Endothelial cell of umbilical vein (primary cell): Measurements from ENCODE around the gene POLR1B. TPM values are rescaled to one million over a fixed set of nuclear protein-coding genes. Genes with fewer than 3 reads are reported as not detected.

Experiments
- BruUV-seq: library from RNA; stranded (reverse); fragments of 400-500 nt; replicated peaks from 2 replicates; lab custom pipeline; 2021; lab: Mats Ljungman, UMichigan
- CTCF ChIA-PET: fragments of 300-600, 350-600 bp; sonication (Branson Sonifier 250); formaldehyde crosslinking; loops from one replicate; lab custom pipeline; 2021; ENCODE audit warnings: antibody characterized with exemption, inconsistent platforms; lab: Charles Lee
- POLR2A ChIA-PET: fragments of 300-600, 350-600 bp; sonication (Branson Sonifier 250); formaldehyde crosslinking; loops from one replicate; lab custom pipeline; 2021; ENCODE audit warnings: antibody characterized with exemption, inconsistent platforms; lab: Charles Lee
- DNase-seq: peaks from one replicate; pipeline ENCODE4 v3.0.0-alpha.2; 2011; ENCODE audit warnings: low read depth, low spot score
- FAIRE-seq: peaks from 2 replicates; lab custom pipeline; 2011; peaks lifted over from hg19 to GRCh38; lab: Jason Lieb, UNC
- H2AFZ ChIP-seq: 2 replicates; pipeline ENCODE4 v1.6.0; 2012; ENCODE audit warnings: low read depth, low read length, control low read depth, inconsistent platforms
- H3K27ac ChIP-seq: 2 replicates; pipeline ENCODE4 v1.5.1; 2011; ENCODE audit warnings: low read depth, mild to moderate bottlenecking, control low read depth, low read length, moderate library complexity; ENCODE audit not compliant: insufficient read depth
- H3K27me3 ChIP-seq, 2 experiments: 2 replicates each; pipeline versions ENCODE4 v1.6.0 to v1.6.1; 2011; ENCODE audit warnings: low read length in 2 of 2, mixed read lengths in 1 of 2; ENCODE audit not compliant: control insufficient read depth in 2 of 2, insufficient read depth in 2 of 2
- H3K36me3 ChIP-seq, 2 experiments: 2 replicates in 1 of 2; 3 replicates in 1 of 2; pipeline ENCODE4 v1.5.1; 2011; ENCODE audit warnings: low read length in 2 of 2, mild to moderate bottlenecking in 1 of 2, moderate library complexity in 1 of 2; ENCODE audit not compliant: control insufficient read depth in 2 of 2, insufficient read depth in 2 of 2; ENCODE audit errors: extremely low read depth in 1 of 2
- H3K4me1 ChIP-seq: 3 replicates; pipeline ENCODE4 v1.5.1; 2011; ENCODE audit warnings: mild to moderate bottlenecking, low read length; ENCODE audit not compliant: control insufficient read depth, insufficient read depth; ENCODE audit errors: extremely low read depth
- H3K4me2 ChIP-seq: 2 replicates; pipeline ENCODE4 v1.6.1; 2011; ENCODE audit warnings: low read length, control low read depth, mixed read lengths; ENCODE audit not compliant: insufficient read depth
- H3K4me3 ChIP-seq, 3 experiments: fragments of 200-600 bp in 1 of 3; sonication (generic), shearing (Covaris generic) in 1 of 3; replicated peaks in 1 of 3; 2 replicates each; pipeline ENCODE4 v1.5.1; 2011 to 2016; ENCODE audit warnings: control low read depth in 3 of 3, low read length in 3 of 3, mild to moderate bottlenecking in 2 of 3, inconsistent platforms in 1 of 3, low read depth in 1 of 3, moderate library complexity in 1 of 3; ENCODE audit not compliant: insufficient read depth in 1 of 3
- H3K79me2 ChIP-seq: 2 replicates; pipeline ENCODE4 v1.6.0; 2012; ENCODE audit warnings: low read length, inconsistent platforms; ENCODE audit not compliant: control insufficient read depth, insufficient read depth
- H3K9ac ChIP-seq: replicated peaks from 2 replicates; pipeline ENCODE3; 2011; ENCODE audit warnings: low read length, control low read depth; ENCODE audit not compliant: insufficient read depth; ENCODE audit errors: extremely low read depth
- H3K9me1 ChIP-seq: replicated peaks from 3 replicates; pipeline ENCODE4 v1.6.0; 2011; ENCODE audit warnings: mild to moderate bottlenecking, low read length; ENCODE audit not compliant: control insufficient read depth, insufficient read depth; ENCODE audit errors: extremely low read depth
- H3K9me3 ChIP-seq: replicated peaks from 2 replicates; pipeline ENCODE4 v1.5.1; 2012; ENCODE audit warnings: low read length, inconsistent platforms; ENCODE audit not compliant: control insufficient read depth, insufficient read depth
- H4K20me1 ChIP-seq: replicated peaks from 2 replicates; pipeline ENCODE3; 2011; ENCODE audit warnings: mild to moderate bottlenecking, low read length; ENCODE audit not compliant: control insufficient read depth, insufficient read depth; ENCODE audit errors: extremely low read depth
- EZH2 ChIP-seq: IDR thresholded peaks from 2 replicates; pipeline ENCODE4 v1.6.1; 2012; ENCODE audit warnings: borderline replicate concordance, low read depth, mild to moderate bottlenecking, moderate library complexity, low read length, inconsistent platforms; ENCODE audit not compliant: severe bottlenecking
- FOS ChIP-seq: IDR thresholded peaks from 2 replicates; pipeline ENCODE4 v1.6.1; 2011; ENCODE audit warnings: mild to moderate bottlenecking, low read length, moderate library complexity, borderline replicate concordance; ENCODE audit not compliant: insufficient read depth
- GATA2 ChIP-seq: IDR thresholded peaks from 2 replicates; pipeline ENCODE4 v1.7.0; 2011; ENCODE audit warnings: low read depth, mild to moderate bottlenecking, moderate library complexity, mixed read lengths, low read length; ENCODE audit not compliant: insufficient read length, insufficient read depth
- JUN ChIP-seq: IDR thresholded peaks from 2 replicates; pipeline ENCODE4 v1.6.1; 2011; ENCODE audit warnings: borderline replicate concordance, low read depth; ENCODE audit not compliant: insufficient read length, insufficient read depth
- MYC ChIP-seq: IDR thresholded peaks from one replicate; pipeline ENCODE4 v1.6.1; 2011; ENCODE audit warnings: mild to moderate bottlenecking, low read depth, low read length
- POLR2A ChIP-seq: IDR thresholded peaks from 2 replicates; pipeline ENCODE4 v1.6.1; 2012; ENCODE audit warnings: low read depth, mild to moderate bottlenecking, control low read depth, low read length
- POLR2AphosphoS5 ChIP-seq: IDR thresholded peaks from 2 replicates; pipeline ENCODE4 v1.6.1; 2012; ENCODE audit warnings: low read depth, mild to moderate bottlenecking, control low read depth, low read length, moderate library complexity; ENCODE audit not compliant: insufficient read depth
- dilution Hi-C: fragments of 300-500 bp; cut with MboI; formaldehyde crosslinking; loops from one replicate; pipeline ENCODE4 v1.15.0; 2019; ENCODE audit warnings: low sequenced_read_pairs; ENCODE audit not compliant: extremely low pct_ligation_motif_present
- intact Hi-C: fragments of 100-400 bp; cut with micrococcal nuclease; formaldehyde crosslinking; loops from one replicate; pipeline ENCODE4 v1.10.0; 2022
- polyA plus RNA-seq, 4 experiments: library from polyadenylated mRNA; depleted of rRNA in 3 of 4; stranded (reverse) in 3 of 4; unstranded in 1 of 4; fragments of >200 nt; gene quantifications; 2 replicates each; pipeline versions ENCODE4 v1.2.1 to v1.2.3, GENCODE V29; 2011 to 2012; ENCODE audit warnings: missing spikeins in 1 of 4
- total RNA-seq: library from RNA; stranded (reverse); gene quantifications from 2 replicates; pipeline ENCODE4 v1.2.3, GENCODE V29; 2021
- TF ChIP-seq, protein P1 (sequence below): IDR thresholded peaks from 2 replicates; pipeline ENCODE4 v1.6.1; 2011; ENCODE audit not compliant: insufficient read depth, insufficient read length
- TF ChIP-seq, protein P2 (sequence below), 2 donors: IDR thresholded peaks; 1 replicate in 1 of 2; 2 replicates in 1 of 2; pipeline ENCODE4 v1.5.1; 2011; ENCODE audit warnings: low read length in 2 of 2, mild to moderate bottlenecking in 2 of 2, moderate library complexity in 2 of 2, control low read depth in 1 of 2, inconsistent platforms in 1 of 2, low read depth in 1 of 2; ENCODE audit not compliant: insufficient read depth in 1 of 2; ENCODE audit errors: extremely low read depth in 1 of 2

POLR1B gene
- total and polyA plus RNA-seq, 2 donors (not counting 3 experiments of a cell fraction or from before 2014, with no cell fraction given), result 12.2 to 28.9 TPM

DNA sequence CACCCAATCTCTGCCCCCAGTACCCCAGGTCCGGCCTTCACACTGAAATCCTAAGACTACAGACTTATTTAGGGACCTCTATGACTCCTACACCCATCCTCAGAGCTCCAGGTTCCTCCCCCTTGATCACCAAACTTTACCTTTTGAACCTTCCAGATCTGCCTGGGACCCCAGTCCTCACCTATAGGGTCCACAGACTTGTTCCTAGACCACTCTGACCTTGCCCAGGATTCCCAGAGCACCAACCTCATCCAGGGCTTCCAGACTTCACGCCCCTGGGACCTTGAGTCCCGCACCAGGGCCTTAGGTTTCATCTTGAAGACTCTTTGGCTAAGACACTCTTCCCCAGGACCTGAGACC is 42.6 kb downstream of the POLR1B start:
- Histone ChIP-seq H3K27ac (peak overlapping the region; percentile 76), H3K4me2 (peak overlapping the region; percentile 75), H3K36me3 (no peaks in the 10 kb centered on the region), H3K4me3 (peak overlapping the region; percentile 1 to 78 (median 49)), H3K9ac (peak overlapping the region; percentile 72), H3K9me3 (no peaks in the 10 kb centered on the region), H3K9me1 (no peaks in the 10 kb centered on the region), H3K27me3 (no peaks in the 10 kb centered on the region), H4K20me1 (no peaks in the 10 kb centered on the region), H3K4me1 (peaks cover 12% of the 10 kb centered on the region), H3K79me2 (no peaks in the 10 kb centered on the region), H2AFZ (peak overlapping the region; percentile 51)
- ChIA-PET POLR2A (interaction anchor here (0.6 to 1.1 kb wide), 3 partner anchors 15 to 141 kb away, joined by 3 read pairs; partner anchors contain the start of gene SLC20A1), CTCF (interaction anchor here (1.0 to 2.5 kb wide), 3 partner anchors 42 to 141 kb away, joined by 4 to 9 read pairs (median 4); no protein-coding TSS in a partner anchor)
- TF ChIP-seq EZH2, result no peak
- TF ChIP-seq, protein P1, sequence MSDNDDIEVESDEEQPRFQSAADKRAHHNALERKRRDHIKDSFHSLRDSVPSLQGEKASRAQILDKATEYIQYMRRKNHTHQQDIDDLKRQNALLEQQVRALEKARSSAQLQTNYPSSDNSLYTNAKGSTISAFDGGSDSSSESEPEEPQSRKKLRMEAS, result no peak
- TF ChIP-seq POLR2A, result no peak
- no peak for TF ChIP-seq JUN
- TF ChIP-seq POLR2AphosphoS5, result no peak
- DNase-seq (no peak), FAIRE-seq (no peak)
- TSS peak; percentile 69 for BruUV-seq
- dilution Hi-C loops, result no loop called here
- intact Hi-C loops, result loop anchor here (1.0 to 5.0 kb wide), 9 partner anchors 42 to 698 kb away; partner anchors contain the start of genes SLC20A1, TMEM87B and ZC3H6

DNA sequence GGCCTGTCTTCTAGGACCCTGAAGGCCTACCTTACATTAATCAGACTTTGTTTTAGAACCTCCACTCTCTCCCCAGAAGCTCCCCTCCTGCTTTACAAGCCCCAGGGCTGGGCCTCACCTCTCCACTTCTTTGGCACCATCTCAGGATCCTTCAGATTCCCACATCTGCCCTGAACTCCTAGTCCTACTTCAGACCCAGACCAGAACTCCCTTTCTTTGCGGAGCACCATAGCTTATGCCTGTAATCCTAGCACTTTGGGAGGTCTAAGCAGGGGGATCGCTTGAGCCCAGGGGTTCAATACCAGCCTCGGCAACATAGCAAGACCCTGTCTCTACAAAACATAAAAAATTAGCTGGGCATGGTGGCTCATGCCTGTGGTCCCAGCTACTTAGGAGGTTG is 43.1 kb downstream of the POLR1B start:
- Histone ChIP-seq H4K20me1 (no peaks in the 10 kb centered on the region), H3K9me3 (no peaks in the 10 kb centered on the region), H3K4me2 (peak overlapping the region; percentile 75), H3K27ac (peak overlapping the region; percentile 76), H3K4me1 (peaks cover 12% of the 10 kb centered on the region), H3K4me3 (peak overlapping the region in 1 of 3 experiments; percentile 49), H3K36me3 (no peaks in the 10 kb centered on the region), H2AFZ (no peak overlapping the region), H3K79me2 (no peaks in the 10 kb centered on the region), H3K9ac (peak overlapping the region; percentile 72), H3K27me3 (no peaks in the 10 kb centered on the region), H3K9me1 (no peaks in the 10 kb centered on the region)
- TF ChIP-seq JUN (no peak), POLR2A (no peak), MYC (no peak), GATA2 (no peak), POLR2AphosphoS5 (no peak), EZH2 (no peak), FOS (no peak)
- TF ChIP-seq, protein P1, result no peak
- TF ChIP-seq, protein P2, sequence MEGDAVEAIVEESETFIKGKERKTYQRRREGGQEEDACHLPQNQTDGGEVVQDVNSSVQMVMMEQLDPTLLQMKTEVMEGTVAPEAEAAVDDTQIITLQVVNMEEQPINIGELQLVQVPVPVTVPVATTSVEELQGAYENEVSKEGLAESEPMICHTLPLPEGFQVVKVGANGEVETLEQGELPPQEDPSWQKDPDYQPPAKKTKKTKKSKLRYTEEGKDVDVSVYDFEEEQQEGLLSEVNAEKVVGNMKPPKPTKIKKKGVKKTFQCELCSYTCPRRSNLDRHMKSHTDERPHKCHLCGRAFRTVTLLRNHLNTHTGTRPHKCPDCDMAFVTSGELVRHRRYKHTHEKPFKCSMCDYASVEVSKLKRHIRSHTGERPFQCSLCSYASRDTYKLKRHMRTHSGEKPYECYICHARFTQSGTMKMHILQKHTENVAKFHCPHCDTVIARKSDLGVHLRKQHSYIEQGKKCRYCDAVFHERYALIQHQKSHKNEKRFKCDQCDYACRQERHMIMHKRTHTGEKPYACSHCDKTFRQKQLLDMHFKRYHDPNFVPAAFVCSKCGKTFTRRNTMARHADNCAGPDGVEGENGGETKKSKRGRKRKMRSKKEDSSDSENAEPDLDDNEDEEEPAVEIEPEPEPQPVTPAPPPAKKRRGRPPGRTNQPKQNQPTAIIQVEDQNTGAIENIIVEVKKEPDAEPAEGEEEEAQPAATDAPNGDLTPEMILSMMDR (IDR thresholded peaks at IDR 0.05; ENCODE audit: extremely low read depth in 1 of 2, insufficient read depth in 1 of 2, low read depth in 1 of 2, low read length in 2 of 2), result no peak
- intact Hi-C loops (no loop called here), dilution Hi-C loops (no loop called here)
- POLR2A ChIA-PET, result interaction anchor here (1.1 kb wide), 1 partner anchor 61 kb away, joined by 3 read pairs; the partner anchor contains the start of gene SLC20A1
- CTCF ChIA-PET, result interaction anchor here (1.0 to 2.5 kb wide), 4 partner anchors 42 to 141 kb away, joined by 3 to 9 read pairs (median 4); no protein-coding TSS in a partner anchor
- BruUV-seq, result no TSS peak
- DNase-seq (no peak), FAIRE-seq (no peak)
